Glutamatergic neuron (in vitro differentiated cells): Measurements from ENCODE around the gene ZNF358. TPM values are rescaled to one million over a fixed set of nuclear protein-coding genes. Genes with fewer than 3 reads are reported as not detected.

Experiments used
- DNase-seq: peaks from one replicate; pipeline ENCODE4 v3.0.0; 2022
- H3K27ac Mint-ChIP-seq: one replicate; pipeline ENCODE4 v1.8.0; 2020; ENCODE audit warnings: mild to moderate bottlenecking, mixed read lengths, inconsistent platforms; ENCODE audit not compliant: unreplicated experiment
- H3K27me3 Mint-ChIP-seq: one replicate; pipeline ENCODE4 v1.8.0; 2020; ENCODE audit warnings: mild to moderate bottlenecking, moderate library complexity, mixed read lengths, inconsistent platforms; ENCODE audit not compliant: unreplicated experiment
- H3K36me3 Mint-ChIP-seq: one replicate; pipeline ENCODE4 v1.8.0; 2020; ENCODE audit warnings: mild to moderate bottlenecking, mixed read lengths, inconsistent platforms; ENCODE audit not compliant: unreplicated experiment
- H3K4me1 Mint-ChIP-seq: one replicate; pipeline ENCODE4 v1.8.0; 2020; ENCODE audit warnings: mild to moderate bottlenecking, low read depth, mixed read lengths, inconsistent platforms; ENCODE audit not compliant: unreplicated experiment
- H3K4me3 Mint-ChIP-seq: one replicate; pipeline ENCODE4 v1.8.0; 2020; ENCODE audit warnings: mild to moderate bottlenecking, mixed read lengths, inconsistent platforms; ENCODE audit not compliant: unreplicated experiment
- H3K9me3 Mint-ChIP-seq: one replicate; pipeline ENCODE4 v1.8.0; 2020; ENCODE audit warnings: mild to moderate bottlenecking, moderate library complexity, mixed read lengths, inconsistent platforms; ENCODE audit not compliant: unreplicated experiment
- CTCF ChIP-seq: fragments of 200-600 bp; sonication (generic); IDR thresholded peaks from one replicate; pipeline ENCODE4 v1.5.0; 2021; ENCODE audit not compliant: partially characterized antibody, unreplicated experiment
- total RNA-seq: library from RNA; stranded (reverse); fragmentation: NEBNext Ultra II Directional; extraction: Animal tissue kit (Norgen Biotek cat#: 25700); gene quantifications from one replicate; pipeline ENCODE4 v1.2.1, GENCODE V29; 2021; ENCODE audit not compliant: unreplicated experiment

ZNF358 gene
- total RNA-seq, 1 donor from 2014 or later = 148 TPM

GRCh38 chr19:7541475-7541824 is 25.5 kb downstream of the ZNF358 start:
- Mint-ChIP-seq H3K27me3 (peaks cover 1% of the 10 kb centered on the region), H3K27ac (no peak overlapping the region), H3K4me3 (no peak overlapping the region), H3K9me3 (peaks cover 5% of the 10 kb centered on the region), H3K4me1 (no peaks in the 10 kb centered on the region), H3K36me3 (peaks cover 4% of the 10 kb centered on the region)
- TF ChIP-seq CTCF = no peak
- DNase-seq = no peak

- TF ChIP-seq CTCF = no peak
- DNase-seq = no peak
- Mint-ChIP-seq H3K9me3 (peaks cover 4% of the 10 kb centered on the region), H3K4me1 (no peaks in the 10 kb centered on the region), H3K27ac (no peak overlapping the region), H3K27me3 (peaks cover 1% of the 10 kb centered on the region), H3K36me3 (peaks cover 4% of the 10 kb centered on the region), H3K4me3 (no peak overlapping the region)
Measured at GRCh38 chr19:7541828-7542443, 26.0 kb downstream of the ZNF358 start.

- Mint-ChIP-seq H3K27me3 (peaks cover 1% of the 10 kb centered on the region), H3K36me3 (peaks cover 4% of the 10 kb centered on the region), H3K4me3 (no peak overlapping the region), H3K9me3 (peaks cover 4% of the 10 kb centered on the region), H3K27ac (no peak overlapping the region), H3K4me1 (no peaks in the 10 kb centered on the region)
- no peak for TF ChIP-seq CTCF
- DNase-seq = no peak
Measured at GRCh38 chr19:7542556-7543348, 26.8 kb downstream of the ZNF358 start.

- Mint-ChIP-seq H3K4me1 (no peaks in the 10 kb centered on the region), H3K27me3 (peaks cover 2% of the 10 kb centered on the region), H3K36me3 (peaks cover 4% of the 10 kb centered on the region), H3K27ac (no peak overlapping the region), H3K9me3 (peaks cover 4% of the 10 kb centered on the region), H3K4me3 (no peak overlapping the region)
- TF ChIP-seq CTCF = no peak
- DNase-seq = no peak
Measured at GRCh38 chr19:7544626-7545025, 28.7 kb downstream of the ZNF358 start.

GRCh38 chr19:7545300-7545699 is 29.4 kb downstream of the ZNF358 start:
- H3K27me3 Mint-ChIP-seq = peaks cover 3% of the 10 kb centered on the region
- H3K4me3 Mint-ChIP-seq = no peak overlapping the region
- DNase-seq = no peak
- H3K36me3 Mint-ChIP-seq = peaks cover 4% of the 10 kb centered on the region
- H3K4me1 Mint-ChIP-seq = no peaks in the 10 kb centered on the region
- H3K9me3 Mint-ChIP-seq = peaks cover 4% of the 10 kb centered on the region
- H3K27ac Mint-ChIP-seq = no peak overlapping the region
- no peak for TF ChIP-seq CTCF
